ENCODE measurements around the gene CCDC85B. TPM values are rescaled to one million over a fixed set of nuclear protein-coding genes. Genes with fewer than 3 reads are reported as not detected.

The CCDC85B gene
- polyA plus RNA-seq, 1 of the 3 experiments (the other 2 are of a cell fraction): 52.8 TPM

DNA sequence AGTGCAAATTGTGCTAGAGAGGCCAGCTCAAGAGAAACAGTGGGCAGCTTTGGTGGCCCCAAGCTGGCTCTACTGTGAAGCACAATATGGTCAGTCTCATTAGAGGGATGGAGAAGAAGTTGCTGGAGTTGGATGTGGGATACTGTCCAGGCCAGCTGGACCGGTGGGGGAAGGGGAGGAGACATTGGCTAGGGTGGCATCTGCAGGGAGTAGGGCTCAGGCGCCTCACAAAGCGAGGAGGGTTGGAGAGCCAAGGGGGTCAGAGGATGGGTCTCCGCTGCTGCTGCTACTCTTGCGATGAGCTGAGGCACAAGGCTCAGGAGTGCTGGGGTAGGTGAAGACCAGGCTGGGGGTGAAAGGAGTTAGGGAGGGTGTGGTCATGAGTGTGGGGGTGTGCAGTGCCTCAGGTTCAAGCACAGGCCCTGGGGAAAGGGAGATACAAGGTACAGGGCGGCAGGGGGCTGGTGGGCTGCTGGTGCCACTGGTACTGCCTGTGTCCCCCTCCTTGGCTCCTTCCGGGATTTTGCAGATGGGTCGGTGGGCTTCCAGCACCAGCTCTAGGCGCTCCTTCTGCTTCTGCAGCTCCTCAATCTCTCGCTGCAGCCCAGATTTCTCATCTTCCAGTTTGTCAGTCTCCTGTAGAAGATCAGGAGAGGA is 2.3 kb downstream of the CCDC85B start (continued):
- TF ChIP-seq, protein P1, sequence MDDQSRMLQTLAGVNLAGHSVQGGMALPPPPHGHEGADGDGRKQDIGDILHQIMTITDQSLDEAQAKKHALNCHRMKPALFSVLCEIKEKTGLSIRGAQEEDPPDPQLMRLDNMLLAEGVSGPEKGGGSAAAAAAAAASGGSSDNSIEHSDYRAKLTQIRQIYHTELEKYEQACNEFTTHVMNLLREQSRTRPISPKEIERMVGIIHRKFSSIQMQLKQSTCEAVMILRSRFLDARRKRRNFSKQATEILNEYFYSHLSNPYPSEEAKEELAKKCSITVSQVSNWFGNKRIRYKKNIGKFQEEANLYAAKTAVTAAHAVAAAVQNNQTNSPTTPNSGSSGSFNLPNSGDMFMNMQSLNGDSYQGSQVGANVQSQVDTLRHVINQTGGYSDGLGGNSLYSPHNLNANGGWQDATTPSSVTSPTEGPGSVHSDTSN (IDR thresholded peaks at IDR 0.05): no peak
- TF ChIP-seq RFX5 (IDR thresholded peaks at IDR 0.05; ENCODE audit: low read length) (no peak), YY1 (IDR thresholded peaks at IDR 0.05; ENCODE audit: low read depth) (no peak), TEAD4 (IDR thresholded peaks at IDR 0.05; ENCODE audit: borderline replicate concordance, insufficient read depth) (no peak), NRF1 (IDR thresholded peaks at IDR 0.05; ENCODE audit: low read depth, low read length) (no peak), FOXJ3 (CRISPR knock-in tag; IDR thresholded peaks at IDR 0.05) (no peak), MEF2A (IDR thresholded peaks at IDR 0.05; ENCODE audit: borderline replicate concordance, low read depth) (no peak), GABPA (IDR thresholded peaks at IDR 0.05; ENCODE audit: low read depth) (no peak)

DNA sequence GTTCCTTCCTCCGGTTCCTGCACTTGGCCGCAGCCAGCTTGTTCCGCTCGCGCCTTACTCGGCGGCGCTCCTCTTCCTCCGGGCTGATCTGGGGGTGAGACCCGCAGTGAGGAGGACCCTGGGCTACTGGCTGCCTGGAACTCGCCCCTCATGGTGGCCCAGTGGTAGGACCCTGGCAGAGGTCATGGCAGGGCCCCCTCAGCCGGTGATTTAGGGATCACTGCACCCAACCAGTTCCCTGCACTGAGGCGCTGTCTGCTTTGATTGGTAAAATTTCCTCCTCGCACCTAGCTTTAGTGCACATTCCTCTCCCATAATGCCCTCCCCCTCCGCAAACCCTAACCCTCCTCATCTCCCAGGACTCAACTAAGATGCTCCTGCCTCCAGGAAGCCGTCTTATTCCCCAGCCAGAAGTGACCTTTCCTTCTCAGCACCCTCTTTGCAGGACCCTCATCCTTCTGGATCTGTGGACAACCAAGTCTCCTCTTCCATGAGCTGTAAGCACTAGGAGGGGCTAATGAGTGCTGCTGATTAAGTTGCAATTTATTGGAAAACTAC is 3.6 kb downstream of the CCDC85B start:
- Histone ChIP-seq H3K4me3 (ENCODE audit: low read depth in 2 of 2, low read length in 1 of 2) (no peak overlapping the region), H2AFZ (ENCODE audit: low read depth) (no peak overlapping the region), H3K4me2 (peak overlapping the region; percentile 98), H3K27me3 (ENCODE audit: insufficient read depth) (no peaks in the 10 kb centered on the region), H3K27ac (ENCODE audit: low read depth in 2 of 2, low read length in 1 of 2) (peak overlapping the region; percentile 65 to 94), H3K9ac (peak overlapping the region; percentile 17; the same call in 1 of the 2 replicates), H4K20me1 (ENCODE audit: insufficient read depth) (peaks cover 82% of the 10 kb centered on the region), H3K79me2 (ENCODE audit: insufficient read depth) (peaks cover 79% of the 10 kb centered on the region), H3K9me3 (no peaks in the 10 kb centered on the region), H3F3A (replicated peaks; ENCODE audit: insufficient read depth) (peaks cover 82% of the 10 kb centered on the region), H3K9me2 (no peaks in the 10 kb centered on the region), H3K36me3 (replicated peaks in 1 of 2; ENCODE audit: control insufficient read depth in 1 of 2, insufficient read depth in 2 of 2, low read length in 1 of 2) (peaks cover 0 to 49% of the 10 kb centered on the region in 2 experiments), H3K4me1 (ENCODE audit: control insufficient read depth in 1 of 2, insufficient read depth in 2 of 2, low read depth in 1 of 2, low read length in 1 of 2) (peaks cover 37 to 56% of the 10 kb centered on the region in 2 experiments)
- CTCF ChIA-PET: interaction anchor here (1.3 to 15.2 kb wide), 5 partner anchors 9 to 94 kb away, joined by 3 to 261 read pairs (median 20); no protein-coding TSS in a partner anchor
- POLR2A ChIA-PET: interaction anchor here (0.6 kb wide), 2 partner anchors 18 to 368 kb away, joined by 3 read pairs; no protein-coding TSS in a partner anchor
- TF ChIP-seq NRF1 (IDR thresholded peaks at IDR 0.05; ENCODE audit: low read depth, low read length) (no peak), TAF1 (IDR thresholded peaks at IDR 0.05; ENCODE audit: borderline replicate concordance, low read depth, low read length) (no peak), RAD21 (IDR thresholded peaks at IDR 0.05; ENCODE audit: low read length) (no peak)
- 93% methylated on average over 14 of the region's 16 CpGs for WGBS (ENCODE audit: low lambda C conversion rate)
- DNase-seq: no peak

DNA sequence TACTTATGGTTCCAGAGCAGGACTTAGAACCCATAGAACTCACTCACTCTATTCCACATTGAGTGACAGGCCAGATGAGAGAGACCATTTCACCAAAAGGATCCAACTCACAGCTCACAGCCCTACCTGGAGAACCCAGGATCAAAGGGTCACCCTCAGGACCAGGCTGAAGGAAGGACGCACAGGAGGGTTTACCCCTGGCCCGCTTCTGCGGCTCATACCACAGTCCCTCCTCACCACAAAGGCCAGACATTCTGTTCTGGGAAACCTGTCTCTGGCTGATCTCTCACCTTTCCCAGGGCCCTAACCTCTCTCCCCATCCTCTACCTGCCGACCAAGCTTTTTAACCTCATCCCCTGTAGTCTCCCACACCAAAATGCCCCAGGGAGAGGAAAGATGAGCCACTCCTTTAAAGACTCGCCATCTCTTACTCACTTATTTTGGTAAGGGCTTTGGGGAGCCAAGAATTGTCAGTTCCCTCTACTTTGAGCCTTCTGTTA is 5.1 kb downstream of the CCDC85B start:
- no peak overlapping the region for H3K4me3 ChIP-seq (ENCODE audit: low read depth in 2 of 2, low read length in 1 of 2)
- POLR2A ChIA-PET: no interaction called here
- no peak for TF ChIP-seq RXRA (IDR thresholded peaks at IDR 0.05; ENCODE audit: borderline replicate concordance, low read depth)
- TF ChIP-seq, protein P2, sequence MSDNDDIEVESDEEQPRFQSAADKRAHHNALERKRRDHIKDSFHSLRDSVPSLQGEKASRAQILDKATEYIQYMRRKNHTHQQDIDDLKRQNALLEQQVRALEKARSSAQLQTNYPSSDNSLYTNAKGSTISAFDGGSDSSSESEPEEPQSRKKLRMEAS (IDR thresholded peaks at IDR 0.05; ENCODE audit: low read depth): no peak
- no peak for TF ChIP-seq MXI1 (IDR thresholded peaks at IDR 0.05; ENCODE audit: low read depth, low read length)
- TF ChIP-seq, protein P3, sequence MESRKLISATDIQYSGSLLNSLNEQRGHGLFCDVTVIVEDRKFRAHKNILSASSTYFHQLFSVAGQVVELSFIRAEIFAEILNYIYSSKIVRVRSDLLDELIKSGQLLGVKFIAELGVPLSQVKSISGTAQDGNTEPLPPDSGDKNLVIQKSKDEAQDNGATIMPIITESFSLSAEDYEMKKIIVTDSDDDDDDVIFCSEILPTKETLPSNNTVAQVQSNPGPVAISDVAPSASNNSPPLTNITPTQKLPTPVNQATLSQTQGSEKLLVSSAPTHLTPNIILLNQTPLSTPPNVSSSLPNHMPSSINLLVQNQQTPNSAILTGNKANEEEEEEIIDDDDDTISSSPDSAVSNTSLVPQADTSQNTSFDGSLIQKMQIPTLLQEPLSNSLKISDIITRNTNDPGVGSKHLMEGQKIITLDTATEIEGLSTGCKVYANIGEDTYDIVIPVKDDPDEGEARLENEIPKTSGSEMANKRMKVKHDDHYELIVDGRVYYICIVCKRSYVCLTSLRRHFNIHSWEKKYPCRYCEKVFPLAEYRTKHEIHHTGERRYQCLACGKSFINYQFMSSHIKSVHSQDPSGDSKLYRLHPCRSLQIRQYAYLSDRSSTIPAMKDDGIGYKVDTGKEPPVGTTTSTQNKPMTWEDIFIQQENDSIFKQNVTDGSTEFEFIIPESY (IDR thresholded peaks at IDR 0.05; ENCODE audit: borderline replicate concordance, low read depth): no peak
- TF ChIP-seq NFIC (IDR thresholded peaks at IDR 0.05; ENCODE audit: borderline replicate concordance): no peak
- no peak for TF ChIP-seq GATA2 (CRISPR knock-in tag; IDR thresholded peaks at IDR 0.05)
- TF ChIP-seq TAF1 (IDR thresholded peaks at IDR 0.05; ENCODE audit: borderline replicate concordance, low read depth, low read length): no peak
- TF ChIP-seq MEF2A (IDR thresholded peaks at IDR 0.05; ENCODE audit: borderline replicate concordance, low read depth): no peak
- TF ChIP-seq, protein P4, sequence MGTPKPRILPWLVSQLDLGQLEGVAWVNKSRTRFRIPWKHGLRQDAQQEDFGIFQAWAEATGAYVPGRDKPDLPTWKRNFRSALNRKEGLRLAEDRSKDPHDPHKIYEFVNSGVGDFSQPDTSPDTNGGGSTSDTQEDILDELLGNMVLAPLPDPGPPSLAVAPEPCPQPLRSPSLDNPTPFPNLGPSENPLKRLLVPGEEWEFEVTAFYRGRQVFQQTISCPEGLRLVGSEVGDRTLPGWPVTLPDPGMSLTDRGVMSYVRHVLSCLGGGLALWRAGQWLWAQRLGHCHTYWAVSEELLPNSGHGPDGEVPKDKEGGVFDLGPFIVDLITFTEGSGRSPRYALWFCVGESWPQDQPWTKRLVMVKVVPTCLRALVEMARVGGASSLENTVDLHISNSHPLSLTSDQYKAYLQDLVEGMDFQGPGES (IDR thresholded peaks at IDR 0.05; ENCODE audit: low read depth, low read length): no peak
- TF ChIP-seq, protein P5, sequence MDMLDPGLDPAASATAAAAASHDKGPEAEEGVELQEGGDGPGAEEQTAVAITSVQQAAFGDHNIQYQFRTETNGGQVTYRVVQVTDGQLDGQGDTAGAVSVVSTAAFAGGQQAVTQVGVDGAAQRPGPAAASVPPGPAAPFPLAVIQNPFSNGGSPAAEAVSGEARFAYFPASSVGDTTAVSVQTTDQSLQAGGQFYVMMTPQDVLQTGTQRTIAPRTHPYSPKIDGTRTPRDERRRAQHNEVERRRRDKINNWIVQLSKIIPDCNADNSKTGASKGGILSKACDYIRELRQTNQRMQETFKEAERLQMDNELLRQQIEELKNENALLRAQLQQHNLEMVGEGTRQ (IDR thresholded peaks at IDR 0.05; ENCODE audit: borderline replicate concordance, low read depth, low read length): no peak

More for the DNA sequence above, 5.1 kb downstream of the CCDC85B start:
- Histone ChIP-seq H3K27ac (ENCODE audit: low read depth in 2 of 2, low read length in 1 of 2) (peak overlapping the region in 1 of 2 experiments; percentile 94; a peak in 2 of 4 replicates), H3K36me3 (replicated peaks in 1 of 2; ENCODE audit: control insufficient read depth in 1 of 2, insufficient read depth in 2 of 2, low read length in 1 of 2) (peaks cover 0 to 49% of the 10 kb centered on the region in 2 experiments), H3K9me3 (no peaks in the 10 kb centered on the region), H3K9ac (peak overlapping the region; percentile 97; the same call in 1 of the 2 replicates), H3K9me2 (no peaks in the 10 kb centered on the region), H3K4me1 (ENCODE audit: control insufficient read depth in 1 of 2, insufficient read depth in 2 of 2, low read depth in 1 of 2, low read length in 1 of 2) (peaks cover 28 to 45% of the 10 kb centered on the region in 2 experiments; a peak in 3 of 4 replicates), H3K4me2 (peak overlapping the region; percentile 89), H3F3A (replicated peaks; ENCODE audit: insufficient read depth) (peaks cover 71% of the 10 kb centered on the region), H3K27me3 (ENCODE audit: insufficient read depth) (no peaks in the 10 kb centered on the region), H3K79me2 (ENCODE audit: insufficient read depth) (peaks cover 90% of the 10 kb centered on the region), H4K20me1 (ENCODE audit: insufficient read depth) (peaks cover 82% of the 10 kb centered on the region), H2AFZ (ENCODE audit: low read depth) (no peak overlapping the region)
- WGBS (ENCODE audit: low lambda C conversion rate): 74% methylated on average over 2 of the region's 5 CpGs
- CTCF ChIA-PET: interaction anchor here (1.1 to 4.9 kb wide), 2 partner anchors 11 to 19 kb away, joined by 3 to 20 read pairs; no protein-coding TSS in a partner anchor
- DNase-seq: no peak

Measured in SK-N-SH (cell line).